RPMI7951 (cell line): Measurements from ENCODE around the gene PGF. TPM values are rescaled to one million over a fixed set of nuclear protein-coding genes. Genes with fewer than 3 reads are reported as not detected.
A peak's percentile ranks its signal among the peaks of the same experiment; 100 is the strongest.
"Not testable (repeated sequence)": the region's sequence is repeated elsewhere in the genome, so short reads cannot be mapped to it uniquely, and the experiment has no call there.

Experiments
- DNase-seq: peaks from one replicate; pipeline ENCODE4 v3.0.0-alpha.2; 2012; ENCODE audit warnings: low read depth
- total RNA-seq: library from RNA; depleted of rRNA; stranded (reverse); fragments of >200 nt; shearing (Covaris generic); gene quantifications from 2 replicates; pipeline ENCODE4 v1.2.3, GENCODE V29; 2014

The PGF gene
- total RNA-seq, 1 experiment from 2014 or later: 0.36 TPM

DNA sequence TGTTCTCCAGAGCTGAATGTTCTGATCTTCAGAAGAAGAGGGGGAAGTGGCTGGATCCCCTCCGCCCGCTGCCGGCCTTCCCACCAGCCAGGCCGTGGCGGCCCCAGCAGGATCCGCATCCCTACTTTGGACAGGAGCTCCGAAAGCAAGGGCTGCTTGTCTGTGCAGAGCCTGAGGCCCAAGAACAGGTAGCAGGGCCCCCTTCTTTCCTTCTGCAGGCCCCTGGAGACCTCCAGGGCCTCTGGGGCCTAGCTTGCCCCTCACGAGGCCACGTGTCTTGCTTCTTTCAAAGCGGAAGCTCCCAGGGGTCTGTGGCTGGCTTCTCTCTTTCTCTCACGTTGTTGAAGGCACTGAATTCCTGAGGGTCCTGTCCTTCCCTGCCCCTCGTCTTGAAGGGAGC, 13.2 kb downstream of the PGF start:
- no peak for DNase-seq

DNA sequence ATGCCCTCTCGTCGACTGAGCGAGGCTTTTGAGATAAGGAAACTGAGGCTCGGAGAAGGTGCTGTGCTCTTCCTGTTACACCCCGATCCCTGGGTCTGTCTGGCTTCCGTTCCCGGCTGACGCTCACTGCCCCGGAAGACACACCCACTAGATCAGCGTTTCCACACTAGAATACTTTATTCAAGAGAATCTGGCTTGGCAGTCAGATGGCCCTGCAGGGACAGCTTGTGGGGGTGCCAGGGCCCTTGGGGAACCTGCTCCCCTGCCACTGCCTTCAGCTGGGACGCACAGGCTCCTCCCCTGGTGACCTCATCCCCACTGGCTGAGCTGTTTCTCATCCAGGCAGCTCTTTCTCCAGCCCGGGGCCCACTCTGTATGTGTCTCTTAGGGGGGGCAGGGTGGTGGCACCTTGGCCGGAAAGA, 13.7 kb downstream of the PGF start:
- peak; percentile 18 for DNase-seq

DNA sequence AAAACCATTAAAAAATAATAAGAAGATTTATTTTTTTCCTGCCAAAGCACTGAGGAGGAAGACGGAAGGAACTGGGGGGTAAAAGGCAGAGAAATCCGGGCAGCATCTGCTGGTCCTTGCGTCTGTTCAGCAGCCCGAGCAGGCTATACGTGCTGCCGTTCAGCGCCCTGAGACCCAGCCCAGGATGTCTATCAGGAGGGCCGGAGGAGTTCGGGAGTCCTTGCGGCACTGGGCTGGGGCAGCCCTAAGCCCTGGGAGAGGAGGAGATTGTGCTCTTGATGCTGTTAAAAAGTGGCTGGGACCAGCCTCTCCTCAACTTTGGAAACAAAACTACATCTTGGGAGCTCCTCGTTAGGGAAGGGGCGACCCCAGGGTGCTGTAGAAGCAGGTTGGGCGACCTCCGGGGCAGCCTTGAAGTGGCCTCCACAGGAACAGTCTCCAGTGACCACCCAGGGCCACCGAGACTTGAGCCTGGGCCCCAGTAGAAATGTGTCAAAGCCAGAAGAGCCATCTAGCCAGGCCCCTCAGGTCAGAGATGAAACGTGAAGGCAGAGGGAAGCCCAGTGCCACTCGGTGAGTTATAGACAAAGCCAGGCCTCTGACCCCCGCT, 14.3 kb downstream of the PGF start:
- DNase-seq: no peak

DNA sequence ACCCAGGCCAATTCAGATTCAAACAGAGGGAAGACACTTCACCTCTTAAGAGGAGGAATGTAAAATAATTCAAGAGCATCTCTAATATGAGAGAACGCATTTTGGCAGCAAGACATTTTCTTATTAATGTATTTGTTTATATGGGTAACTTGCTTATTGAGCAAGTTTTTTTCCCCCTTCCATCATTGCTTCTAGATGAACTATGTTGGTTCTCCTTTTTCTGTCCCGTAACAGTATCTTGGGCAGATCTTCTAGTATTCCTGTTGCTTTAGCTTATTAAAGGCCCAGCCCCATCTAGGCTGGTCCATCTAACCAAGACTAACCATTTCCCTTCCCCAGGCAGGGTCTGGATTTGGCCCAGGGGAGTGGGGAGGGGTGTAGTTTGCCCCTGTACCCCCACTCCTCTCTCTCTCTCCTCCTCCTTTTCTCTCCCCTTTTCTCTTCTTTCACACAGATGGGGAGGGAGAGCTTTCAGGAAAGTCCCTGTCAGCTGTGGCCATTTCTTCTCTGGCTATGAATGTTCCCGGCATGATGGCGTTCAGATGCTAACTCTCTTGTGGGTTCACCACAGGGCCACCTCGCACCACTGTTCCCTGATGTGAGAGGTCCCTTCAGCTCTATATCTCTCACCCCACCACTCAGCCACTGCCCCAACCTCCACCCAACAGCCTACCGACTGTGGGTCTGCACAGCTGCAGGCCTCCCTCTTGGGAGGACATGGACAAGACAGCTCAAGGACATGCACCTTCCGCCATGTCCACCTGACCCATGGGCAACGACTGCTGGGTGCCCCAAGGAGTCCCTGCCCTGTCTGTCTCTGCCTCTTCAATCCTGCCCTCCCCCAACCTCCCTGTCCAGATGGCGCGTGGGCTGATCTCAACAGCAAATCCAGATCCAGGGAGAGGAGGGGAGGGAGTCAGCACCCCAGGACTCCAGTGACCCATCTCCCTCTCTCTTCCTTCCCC, 16.6 kb downstream of the PGF start:
- DNase-seq: no peak

DNA sequence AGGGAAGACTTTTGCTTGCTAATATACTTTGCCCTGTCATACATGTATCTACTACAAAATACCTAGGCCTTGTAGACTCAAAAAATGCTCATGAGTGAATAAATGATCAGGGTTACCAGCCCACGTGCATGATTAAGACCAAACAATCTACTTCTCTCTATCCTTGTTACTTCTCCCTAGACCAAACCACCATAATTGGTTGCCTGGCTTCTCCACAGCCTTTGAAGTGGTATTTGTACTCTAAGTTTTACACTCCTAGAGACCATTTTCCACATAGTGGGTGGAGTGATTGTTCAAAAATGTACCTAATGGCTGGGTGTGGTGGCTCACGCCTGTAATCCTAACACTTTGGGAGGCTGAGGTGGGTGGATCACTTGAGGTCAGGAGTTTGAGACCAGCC, 18.2 kb downstream of the PGF start:
- DNase-seq: no peak

DNA sequence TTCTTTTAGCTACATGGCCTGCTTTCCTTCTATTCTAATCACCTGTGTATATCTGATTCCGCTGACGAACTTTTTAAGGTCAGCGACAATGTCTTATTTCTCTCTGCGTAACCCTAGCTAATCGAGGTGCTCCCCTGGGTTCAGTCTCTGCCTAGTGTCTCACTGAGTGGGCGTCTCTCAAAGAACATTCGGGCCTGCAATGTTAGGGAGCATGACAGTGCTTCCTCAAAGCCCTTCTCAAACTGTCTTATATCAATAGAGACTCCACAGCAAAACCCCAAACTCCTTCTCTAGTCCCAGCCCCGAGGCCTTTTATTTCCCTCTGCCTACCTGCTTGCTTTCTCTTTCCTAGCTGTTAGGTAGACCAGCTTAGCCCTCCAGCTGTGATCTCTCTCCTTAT, 18.7 kb downstream of the PGF start:
- DNase-seq: no peak

DNA sequence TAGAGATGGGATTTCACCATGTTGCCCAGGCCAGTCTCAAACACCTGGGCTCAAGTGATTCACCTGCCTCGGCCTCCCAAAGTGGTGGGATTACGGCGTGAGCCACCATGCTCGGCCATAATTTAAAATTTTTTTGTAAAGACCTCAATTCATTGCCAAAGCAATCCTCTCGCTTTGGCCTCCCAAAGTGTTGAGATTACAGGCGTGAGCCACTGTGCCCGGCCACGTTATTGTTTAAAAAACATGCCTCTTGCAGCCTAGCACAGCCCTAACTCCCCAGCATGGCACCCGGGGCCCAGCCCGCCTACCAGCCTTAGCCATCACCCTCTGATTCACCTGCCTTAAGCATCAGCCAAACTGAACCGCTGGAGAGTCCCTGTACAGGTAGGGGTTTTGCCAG, 19.2 kb downstream of the PGF start:
- DNase-seq: no peak

DNA sequence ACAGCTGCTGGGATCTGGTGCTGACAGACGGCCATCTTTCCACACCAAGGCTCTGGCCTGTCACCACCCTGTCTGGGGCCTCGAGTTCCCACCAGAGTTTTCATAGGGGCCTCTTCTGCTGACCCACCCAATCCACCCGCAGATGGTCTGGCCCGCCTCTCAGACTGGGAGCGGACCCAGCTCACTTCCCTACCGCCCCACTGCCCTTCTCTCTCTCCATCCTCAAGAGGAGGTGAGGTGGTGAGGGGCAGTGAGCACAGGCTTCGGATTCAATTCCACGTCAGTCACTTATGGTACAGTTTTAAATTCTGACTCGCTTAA, 20.1 kb downstream of the PGF start:
- DNase-seq: no peak

DNA sequence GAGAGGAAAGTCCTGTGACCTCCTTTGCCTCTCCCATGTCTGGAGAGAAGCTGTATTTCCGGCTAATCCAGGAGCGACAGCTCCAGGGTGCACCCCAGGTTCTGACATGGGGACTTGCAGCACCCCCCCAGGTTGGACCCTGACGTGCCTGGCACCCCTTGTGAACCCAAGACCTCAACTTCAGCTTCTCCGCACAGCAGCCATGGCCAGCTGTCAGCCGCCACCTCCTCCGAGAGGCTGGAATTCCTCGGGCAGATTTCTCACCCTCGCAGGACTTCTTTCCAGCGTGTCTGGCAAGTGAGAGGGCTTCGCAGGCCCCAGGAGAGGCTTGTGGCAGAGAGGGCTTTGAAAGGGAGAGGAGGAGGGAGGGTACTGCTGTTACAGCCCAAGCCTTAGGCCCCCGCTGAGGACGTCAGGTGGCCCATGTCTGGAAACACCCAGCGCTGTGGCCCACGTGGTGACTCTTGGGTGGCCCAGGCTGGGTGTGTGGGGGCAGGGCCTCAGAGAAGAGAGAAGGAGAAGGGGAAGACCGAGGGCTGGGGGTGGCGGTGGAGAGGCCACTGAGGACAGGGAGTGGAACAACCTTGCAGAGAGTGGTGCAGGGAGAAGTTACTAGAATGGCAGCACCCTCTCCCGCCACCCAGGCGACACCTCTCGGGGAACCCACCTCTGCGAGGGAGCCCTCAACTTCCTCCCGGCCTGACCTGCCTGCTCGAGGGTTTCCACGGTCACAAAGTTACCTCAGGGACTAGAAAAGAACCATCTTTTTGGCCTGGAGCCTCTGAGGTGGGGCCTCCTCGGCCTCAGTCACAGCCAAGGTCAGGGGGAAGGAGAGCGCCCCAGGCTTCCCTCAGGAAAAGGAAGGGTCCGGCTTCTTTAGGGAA, 20.7 kb downstream of the PGF start:
- no peak for DNase-seq

DNA sequence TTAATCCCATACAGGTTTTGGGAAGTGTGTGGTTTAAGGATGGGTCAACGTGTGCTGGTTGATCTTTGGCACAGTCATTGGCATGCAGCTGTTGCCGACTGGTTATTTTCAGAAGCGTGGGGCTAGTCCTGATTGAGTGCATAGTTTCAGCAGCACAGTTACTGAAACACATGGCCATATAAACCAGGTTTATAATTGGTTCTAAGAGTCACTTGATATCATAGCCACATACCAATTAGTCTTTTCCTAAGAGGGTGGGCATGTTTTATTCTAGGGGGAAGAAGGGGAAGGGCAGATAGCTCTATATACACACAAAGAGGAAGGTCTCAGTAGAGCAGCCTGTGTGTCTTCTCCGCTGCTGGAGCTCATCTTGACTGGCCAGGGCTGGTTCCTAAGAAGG, 21.4 kb downstream of the PGF start:
- DNase-seq: no peak

DNA sequence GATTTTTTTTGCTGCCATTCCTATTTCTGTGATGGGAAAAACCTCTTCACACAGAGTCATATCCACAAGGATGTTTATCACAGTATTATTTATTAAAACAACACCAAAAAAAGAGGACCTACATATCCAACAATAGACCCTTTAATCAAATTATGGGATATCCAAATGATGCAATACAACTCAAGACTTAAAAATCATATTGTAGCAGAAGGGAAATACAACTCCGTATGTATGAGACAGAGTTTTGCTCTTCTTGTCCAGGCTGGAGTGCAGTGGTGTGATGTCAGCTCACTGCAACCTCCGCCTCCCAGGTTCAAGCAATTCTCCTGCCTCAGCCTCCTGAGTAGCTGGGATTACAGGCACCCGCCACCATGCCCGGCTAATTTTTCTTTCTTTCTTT, 22.5 kb downstream of the PGF start:
- DNase-seq: not testable (repeated sequence)

DNA sequence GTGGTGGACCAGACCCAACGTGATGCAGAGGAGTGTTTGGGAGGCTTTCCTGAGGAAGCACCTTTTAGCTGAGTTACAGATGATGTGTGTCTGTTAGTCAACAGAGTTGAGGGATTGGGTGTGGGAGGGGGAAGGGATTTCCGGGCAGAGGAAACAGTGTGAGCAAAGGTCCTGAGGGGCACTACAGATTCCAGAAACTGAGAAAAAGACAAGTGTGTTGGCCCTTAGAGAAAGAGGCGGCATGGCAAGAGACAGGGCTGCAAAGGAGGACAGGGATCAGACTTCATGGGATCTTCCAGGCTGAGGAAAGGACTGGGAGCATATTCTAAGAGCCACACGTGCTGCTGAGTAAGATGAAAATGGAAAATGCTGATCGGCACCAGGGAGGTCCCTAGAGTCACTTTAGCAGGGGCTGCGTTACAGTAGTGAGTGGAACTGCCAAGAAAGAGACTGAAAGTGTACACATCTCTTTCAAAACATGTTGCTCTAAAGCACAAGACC, 22.9 kb downstream of the PGF start:
- DNase-seq: no peak

DNA sequence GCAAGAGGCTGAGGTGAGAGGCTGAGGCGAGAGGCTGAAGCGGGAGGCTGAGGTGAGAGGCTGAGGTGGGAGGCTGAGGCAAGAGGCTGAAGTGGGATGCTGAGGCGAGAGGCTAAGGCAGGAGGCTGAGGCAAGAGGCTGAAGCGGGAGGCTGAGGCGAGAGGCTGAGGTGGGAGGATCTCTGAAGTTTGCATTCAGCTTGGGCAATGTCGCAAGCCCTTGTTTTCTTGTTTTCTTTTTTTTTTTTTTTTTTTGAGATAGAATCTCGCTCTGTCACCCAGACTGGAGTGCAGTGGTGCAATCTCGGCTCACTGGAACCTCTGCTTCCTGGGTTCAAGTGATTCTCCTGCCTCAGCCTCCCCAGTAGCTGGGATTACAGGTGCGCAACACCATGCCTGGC, 23.7 kb downstream of the PGF start:
- not testable (repeated sequence) for DNase-seq

DNA sequence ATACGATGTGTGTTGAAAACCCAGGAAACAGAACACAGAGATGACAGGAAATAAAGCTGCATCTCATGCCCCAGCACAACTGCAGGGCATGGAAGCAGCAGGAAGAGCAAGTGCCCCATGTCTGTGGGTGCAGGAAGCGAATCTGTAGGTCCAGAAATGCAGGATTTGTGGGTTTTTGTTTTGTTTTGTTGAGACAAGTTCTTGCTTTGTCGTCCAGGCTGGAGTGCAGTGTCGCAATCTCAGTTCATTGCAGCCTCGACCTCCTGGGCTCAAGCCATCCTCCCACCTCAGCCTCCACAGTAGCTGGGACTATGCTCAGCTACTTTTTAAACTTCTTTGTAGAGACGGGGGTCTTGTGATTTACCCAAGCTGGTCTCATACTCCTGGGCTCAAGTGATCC, 26.2 kb downstream of the PGF start:
- DNase-seq: no peak

DNA sequence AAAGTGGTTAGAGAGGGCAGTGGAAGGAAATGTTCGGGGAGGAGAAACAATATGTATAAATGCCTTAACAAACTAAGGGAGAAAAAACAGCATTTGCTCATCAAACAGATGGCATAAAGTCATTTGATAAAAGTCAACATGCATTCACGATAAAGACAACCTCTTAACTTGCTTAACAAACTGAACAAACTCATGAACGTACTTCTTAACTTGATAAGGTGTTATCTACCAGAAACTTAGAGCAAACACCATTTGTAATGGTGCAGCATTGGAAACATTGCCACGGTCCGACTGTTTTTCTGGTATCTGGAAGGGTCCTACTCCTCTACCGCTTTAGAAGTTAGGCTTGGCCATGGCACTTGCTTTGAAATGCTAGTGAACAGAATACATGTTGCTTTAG, 28.2 kb downstream of the PGF start:
- no peak for DNase-seq

DNA sequence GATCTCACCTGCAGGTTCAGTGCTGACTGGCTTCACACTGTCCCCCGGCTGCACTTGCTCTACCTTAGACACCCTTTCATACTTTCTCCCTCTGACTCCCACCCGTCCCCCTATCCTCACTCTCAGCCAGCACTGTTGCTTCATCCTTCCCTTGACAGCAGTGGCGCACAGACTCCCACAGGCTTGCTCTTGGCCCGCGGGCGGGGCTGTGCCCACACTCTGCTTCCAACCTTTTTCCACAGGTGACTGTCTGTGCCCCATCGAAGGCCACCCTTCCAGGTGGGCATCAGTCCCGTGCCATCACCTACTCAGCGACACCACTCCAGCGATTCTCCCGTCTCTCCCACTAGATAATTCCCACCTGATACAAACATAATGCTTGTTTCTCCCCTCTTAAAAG, 31.3 kb downstream of the PGF start:
- DNase-seq: no peak

DNA sequence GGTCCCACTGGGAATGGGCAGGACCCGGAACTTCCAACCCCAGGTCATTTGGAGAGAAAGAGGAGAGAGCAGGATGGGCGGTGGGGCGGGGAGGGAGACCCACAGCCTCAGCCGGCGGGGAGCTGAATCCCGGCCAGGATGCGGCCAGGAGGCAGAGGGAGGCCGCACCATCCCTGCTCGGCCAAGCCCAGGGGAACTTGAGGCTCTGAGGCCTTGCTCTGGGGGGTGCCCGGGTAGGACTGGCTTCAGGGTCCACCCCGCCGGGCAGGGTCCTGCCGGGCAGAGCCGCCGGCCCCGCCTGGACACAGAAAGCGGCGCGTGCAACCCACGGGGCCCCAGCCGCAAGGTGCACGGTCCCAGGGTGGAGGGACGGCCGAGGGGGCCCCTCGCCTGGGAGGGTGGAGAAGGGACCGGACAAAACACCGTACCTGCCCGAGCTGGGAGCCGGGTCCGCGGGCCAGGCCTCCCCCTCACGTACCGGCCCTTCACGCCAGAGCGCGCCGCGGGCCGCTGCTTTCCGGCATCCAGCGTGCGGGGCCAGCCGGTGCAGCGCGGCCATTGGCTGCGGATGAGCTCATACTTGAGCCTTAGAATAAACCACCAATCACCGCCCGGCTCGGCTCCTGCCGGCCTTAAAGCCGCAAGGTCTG, 32.5 kb downstream of the PGF start, which contains the start of gene RPS6KL1:
RPS6KL1 (minus strand) TSS at position 509 of the 650 bp plus-strand sequence. CDS start 1,719 bp downstream, outside the sequence.
- DNase-seq: peak; percentile 74

DNA sequence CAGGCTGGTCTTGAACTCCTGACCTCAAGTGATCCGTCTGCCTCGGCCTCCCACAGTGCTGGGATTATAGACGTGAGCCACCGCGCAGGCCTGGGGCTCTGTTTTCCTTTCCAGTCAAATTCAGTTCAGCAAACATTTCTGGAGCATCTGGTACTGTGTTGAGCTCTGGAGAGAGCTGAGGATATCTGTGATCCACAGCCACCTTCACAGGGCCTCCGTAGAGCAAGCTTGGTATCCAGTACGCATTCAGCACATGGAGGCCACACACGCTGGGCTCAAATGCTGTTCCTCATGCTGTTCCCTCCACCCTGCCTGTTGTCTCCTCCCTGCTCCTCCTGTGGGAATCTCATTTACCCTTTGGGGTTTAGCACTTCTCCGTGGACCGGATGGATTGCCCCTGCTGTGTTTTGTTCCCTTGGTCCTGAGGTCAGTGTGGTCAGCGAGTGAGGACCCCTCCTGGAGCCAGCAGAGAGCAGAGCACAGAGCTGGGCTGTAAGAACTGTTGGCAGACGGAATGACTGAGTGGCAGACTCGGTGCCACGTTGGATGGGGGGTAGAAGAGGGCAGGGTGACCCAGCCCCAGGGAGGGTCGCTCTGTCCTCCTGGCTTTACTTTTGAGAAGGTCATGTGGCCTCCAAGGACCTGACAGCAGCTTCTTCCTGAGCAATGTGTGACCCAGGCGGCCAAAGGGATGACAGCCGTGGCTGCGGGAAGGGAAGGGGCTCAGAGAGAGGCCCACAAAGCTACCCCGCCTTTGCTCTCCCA, 33.2 kb downstream of the PGF start:
- DNase-seq: no peak

DNA sequence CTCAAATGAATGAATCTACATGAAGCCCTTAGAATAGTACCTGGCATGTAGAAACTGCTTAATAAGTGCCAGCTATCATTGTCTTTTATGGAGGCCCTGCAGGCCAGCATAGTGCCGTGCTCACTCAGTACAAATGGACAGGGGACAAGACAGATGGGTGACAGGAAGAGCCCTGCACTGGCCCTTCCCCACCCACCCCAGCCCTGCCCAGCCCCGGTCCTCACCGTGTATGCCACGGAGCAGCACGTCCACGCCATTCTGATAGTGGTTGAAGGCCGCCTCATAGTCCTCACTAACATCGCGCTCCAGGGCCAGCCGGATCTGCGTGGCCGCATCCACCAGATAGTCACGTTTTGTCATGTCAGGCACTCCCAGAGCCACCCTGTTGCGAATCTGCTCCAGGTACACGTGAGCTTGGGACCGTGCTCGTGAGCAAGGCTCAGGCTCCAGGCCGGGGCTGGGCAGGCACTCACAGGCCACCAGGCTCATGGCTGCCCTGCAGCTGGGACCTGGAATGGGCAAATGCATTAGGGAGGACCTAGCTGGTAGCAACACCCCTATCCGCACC, 34.3 kb downstream of the PGF start:
- no peak for DNase-seq

DNA sequence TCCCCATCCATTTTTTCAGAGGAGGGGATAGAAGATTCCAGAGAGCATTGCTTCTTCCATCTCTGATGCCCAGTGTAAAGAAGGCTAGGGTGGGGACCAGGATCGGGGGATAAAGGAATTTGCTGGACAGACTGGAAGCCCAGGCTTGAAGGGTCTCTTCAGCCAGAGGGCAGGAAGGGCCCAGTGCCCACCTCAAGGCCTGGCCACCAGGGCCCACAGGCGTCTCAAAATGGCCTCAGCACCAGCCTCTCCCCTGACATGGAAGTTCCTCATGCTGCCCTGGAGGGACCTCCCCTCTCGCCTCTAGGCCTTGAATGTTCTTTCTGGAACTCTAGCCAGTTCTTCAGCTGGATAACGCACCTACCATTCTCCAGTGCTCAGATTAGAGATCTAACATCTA, 35.1 kb downstream of the PGF start:
- DNase-seq: no peak
